SHP77 (cell line): ENCODE data around the gene SLC6A13.
"Not testable (repeated sequence)": the region's sequence is repeated elsewhere in the genome, so short reads cannot be mapped to it uniquely, and the experiment has no call there.

ENCODE experiments used
- DNase-seq, 2 experiments: peaks; one replicate each; lab custom pipeline; 2025; lab: John Stamatoyannopoulos, UW

Gene SLC6A13

DNA sequence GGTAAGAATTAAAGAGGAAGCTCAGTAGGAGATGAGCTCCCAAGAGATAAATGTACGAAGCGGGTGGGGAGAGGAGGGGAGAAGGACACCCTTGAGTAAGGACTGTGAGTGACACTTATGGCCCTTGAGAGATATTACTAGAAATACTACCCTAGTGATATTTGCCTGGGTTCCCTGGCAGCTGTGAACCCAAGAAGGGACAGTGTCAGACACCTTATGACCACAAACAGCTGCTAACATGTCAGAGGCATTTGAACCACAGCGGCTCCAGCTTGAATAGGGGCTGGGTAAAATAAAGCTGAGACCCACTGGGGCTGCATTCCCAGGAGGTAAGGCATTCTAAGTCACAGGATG, 29.0 kb downstream of the SLC6A13 start:
- no peak for DNase-seq

DNA sequence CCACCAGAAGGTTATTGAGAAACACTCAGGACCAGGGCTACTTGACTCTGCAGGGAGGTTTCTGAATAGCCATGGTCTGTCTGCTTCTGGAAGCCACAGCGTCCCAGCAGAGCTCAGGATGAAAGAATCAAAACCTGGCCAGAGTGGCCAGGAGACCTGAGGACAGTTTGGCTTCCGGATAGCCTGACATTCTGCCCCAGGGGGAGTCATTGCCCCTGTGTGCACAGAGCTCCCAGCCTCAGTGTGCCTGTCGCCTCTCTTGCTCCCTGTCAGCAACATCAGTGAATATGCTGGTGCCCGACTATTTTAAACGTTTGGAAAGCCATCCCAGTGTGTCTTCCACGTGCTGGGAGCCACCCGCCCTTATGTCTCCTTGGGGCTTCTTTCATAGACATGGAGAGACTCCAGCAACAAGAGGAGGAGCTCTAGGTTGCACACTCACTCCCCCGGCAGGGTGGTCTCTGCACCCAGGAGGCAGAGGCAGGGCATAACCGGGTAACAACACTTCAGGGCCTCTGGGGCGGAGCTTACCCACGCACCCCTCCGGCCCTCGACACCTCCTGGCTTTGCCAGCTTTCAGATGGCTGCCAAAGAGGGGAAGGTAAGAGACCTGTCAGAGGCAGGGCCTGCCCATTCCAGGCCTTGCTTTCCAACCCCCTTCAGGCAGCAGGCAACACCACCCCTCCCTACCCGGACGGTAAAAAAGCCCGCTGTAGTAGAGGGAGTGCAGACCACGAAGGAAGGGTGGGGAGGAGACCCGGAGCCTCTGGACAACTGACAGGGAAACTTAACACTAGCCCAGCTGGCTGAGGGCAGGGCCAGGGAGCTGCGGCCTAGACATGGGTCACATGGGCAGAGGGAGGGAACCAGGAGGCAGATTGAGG, 29.7 kb downstream of the SLC6A13 start:
- DNase-seq, result no peak

DNA sequence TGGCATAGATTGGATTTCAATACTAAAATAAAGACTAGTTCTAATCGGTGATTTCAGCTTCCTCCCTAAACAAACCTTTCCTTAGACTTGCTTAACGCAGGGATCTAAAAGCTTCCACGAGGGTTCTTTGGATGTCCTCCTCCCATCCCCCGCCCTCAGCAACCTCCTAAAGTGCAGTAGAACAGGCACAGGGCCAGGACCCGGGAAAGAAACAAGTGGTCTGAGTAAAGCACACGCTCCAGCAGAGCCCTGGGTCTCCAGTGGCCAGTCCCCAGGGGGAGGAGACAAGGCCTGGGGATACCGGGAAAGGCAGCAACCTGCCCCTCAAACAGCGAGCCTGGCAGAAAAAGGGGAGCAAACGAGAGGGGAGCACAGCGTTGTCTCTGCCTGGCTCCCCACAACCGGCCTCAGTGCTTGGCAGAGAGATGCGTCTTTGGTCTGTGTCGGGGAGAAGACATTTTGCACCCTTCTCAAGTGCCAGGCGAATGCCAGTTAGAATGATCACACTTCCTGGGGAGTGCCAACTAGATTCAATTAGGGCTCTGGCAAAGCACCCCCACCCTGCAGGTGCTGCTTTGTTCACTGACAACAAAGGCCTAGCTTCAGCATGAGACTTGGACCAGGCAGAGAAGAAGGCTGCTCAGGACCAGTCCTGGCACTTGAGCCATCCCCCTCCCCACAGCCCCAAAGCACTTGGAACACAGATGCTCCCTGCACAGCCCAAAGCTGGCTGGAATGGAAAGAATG, 31.5 kb downstream of the SLC6A13 start:
- no peak for DNase-seq

DNA sequence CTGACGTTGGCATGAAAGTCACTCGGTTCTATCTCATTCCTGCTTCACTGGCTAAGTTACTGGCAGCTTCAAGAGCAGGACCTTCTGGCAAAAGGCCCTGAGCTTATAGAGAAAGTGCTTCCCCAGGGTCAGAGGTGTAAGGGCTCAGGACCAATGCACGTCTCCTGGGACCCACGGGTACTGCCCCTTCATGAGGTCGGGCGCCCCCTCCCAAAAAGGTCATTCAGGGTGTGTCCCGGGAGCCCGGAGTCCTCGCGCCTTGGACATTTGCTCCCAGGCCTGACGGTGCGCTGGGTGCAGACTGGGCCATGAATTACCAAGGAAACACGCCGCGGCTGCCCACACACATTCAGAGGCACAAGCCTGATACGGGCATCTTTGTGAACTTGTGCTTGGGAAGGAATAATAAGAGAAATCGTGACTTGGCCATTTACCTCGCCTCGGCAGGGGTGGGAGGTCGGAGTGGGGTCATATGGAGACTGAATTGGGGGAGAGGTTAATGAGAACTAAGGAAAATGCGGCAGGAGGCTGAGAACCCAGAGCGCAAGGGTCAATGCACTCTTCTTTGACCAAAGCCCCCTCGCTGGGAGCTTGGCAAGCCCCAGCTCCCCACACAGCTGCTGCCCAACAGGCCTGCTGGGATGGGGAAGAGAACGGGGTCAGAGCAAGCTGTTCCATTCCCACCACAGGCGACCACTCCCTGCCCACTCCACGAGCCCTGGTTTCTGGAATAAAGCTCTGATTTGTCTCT, 33.0 kb downstream of the SLC6A13 start:
- DNase-seq, result no peak

DNA sequence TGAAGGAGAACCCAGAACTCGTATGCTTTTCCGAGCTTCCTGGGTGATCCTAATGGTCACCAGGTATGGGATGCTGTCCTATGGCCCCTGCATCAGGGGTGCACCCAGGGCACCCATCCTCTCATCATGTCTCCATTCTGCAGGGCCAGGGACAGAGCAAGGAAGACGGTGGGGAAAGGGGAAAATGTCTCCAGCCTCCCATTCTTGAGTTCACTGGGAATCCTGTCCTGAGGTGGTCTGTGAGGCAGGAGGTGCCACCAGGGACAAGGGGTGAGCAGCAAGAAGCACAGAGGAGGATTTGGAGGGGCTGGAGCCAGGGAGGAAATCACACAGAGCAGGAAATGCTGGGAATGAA, 33.8 kb downstream of the SLC6A13 start:
- no peak for DNase-seq

DNA sequence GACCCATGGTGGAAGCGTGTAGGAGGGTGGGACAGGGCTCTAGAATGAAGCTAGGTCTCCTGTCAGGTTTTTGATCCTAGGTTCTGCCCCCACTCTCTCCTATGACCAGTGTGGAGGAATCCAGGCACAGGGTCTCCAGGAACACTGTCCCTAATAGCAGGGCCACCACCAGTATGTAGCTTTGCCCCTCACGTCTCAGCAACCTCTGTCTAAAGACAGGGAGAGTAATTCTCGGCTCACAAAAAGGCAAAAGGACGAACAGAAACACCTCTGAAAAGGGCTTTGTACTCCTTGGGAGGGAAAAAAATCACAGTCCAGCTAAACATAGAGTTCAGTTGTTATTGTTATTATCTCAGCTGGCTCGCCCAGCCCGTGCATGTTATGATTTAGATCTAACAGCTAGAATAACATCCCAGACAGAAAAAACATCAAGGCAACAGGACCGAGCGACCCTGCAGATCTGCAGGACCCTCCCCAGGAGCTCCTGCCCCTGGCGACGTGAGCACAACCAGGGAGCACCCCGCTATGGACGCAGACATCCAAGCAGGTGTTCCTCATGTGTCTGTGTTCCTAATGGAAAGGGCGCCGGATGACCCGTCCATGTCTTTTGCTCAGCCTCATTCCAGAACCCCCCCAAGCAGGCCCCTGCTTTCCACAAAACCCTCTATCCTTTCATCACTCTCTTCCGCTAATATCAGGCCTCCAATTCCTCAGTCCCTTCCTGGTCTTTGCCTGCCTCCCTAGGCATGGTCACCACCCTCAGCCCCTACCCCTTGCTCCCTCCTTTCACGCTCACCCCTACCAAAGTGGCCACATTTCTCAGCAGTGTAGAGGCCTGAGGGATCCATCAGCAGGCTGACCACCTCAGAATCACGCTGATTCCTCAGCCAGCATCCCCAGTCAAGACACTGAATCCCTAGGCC, 34.5 kb downstream of the SLC6A13 start:
- DNase-seq, result no peak

DNA sequence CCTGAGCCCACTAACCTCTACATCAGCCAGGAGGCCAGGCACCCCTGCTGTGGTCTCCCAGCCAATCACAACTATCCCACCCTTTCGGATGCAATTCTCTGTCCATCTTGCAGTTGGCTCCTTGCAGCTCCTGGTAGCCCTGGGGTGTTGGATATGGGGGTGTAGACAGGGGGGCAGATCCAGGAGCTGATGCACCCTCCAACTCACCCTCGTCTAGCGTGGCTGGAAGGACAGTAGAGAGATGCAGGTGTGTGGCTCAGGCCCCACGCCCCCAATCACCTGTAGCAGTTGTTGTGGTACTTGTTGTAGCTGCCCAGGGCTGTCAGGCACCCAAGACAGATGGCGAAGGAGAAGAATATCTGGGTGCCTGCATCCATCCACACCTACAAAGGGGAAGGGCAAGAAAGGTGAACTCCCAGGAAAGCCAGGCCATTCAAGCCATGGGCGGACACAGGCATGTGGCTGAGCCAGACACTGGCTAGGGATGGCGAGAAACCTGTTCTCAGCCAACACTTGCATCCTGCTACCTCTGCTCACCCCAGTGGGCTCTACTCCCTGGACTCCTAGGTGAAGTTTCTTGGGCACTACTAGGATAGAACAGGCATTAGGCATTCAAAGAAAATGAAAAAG, 35.2 kb downstream of the SLC6A13 start:
- no peak for DNase-seq

DNA sequence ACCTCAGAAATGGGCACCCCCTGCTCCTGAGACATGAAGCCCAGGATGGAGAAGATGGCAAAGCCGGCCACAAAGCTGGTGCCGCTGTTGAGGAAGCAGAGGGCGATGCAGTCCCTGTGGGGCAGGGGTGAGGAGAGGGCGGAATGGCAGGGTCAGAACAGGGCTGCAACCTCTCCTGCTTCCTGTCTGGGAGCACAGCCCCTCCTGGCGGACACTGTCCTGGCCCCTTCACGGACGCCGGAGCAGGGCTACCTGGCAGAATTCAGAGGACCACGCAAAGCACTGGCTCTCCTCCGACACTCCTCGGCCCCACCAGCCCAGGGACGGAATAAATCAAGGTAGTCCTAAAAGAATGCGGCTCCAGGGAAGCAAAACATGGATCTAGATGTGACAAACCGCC, 36.2 kb downstream of the SLC6A13 start:
- no peak for DNase-seq

DNA sequence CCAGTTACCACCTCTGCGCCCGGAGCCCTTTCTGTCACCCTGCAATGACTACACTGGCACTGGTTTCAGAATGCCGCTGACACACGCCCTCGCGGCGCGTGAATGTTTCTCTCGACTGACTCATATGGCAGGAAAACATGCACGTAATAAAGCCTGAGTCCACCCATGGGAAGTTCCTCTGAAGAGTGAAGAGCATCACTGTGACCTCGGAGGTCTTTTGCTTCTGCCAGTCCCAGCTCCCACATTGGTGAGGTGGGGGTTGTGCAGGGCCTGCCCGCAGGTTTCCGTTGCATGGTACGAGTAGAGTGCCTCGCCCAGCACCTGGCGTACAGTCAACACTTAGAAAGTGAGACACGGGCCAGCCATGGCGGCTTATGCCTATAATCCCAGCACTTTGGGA, 37.6 kb downstream of the SLC6A13 start:
- DNase-seq, result no peak

DNA sequence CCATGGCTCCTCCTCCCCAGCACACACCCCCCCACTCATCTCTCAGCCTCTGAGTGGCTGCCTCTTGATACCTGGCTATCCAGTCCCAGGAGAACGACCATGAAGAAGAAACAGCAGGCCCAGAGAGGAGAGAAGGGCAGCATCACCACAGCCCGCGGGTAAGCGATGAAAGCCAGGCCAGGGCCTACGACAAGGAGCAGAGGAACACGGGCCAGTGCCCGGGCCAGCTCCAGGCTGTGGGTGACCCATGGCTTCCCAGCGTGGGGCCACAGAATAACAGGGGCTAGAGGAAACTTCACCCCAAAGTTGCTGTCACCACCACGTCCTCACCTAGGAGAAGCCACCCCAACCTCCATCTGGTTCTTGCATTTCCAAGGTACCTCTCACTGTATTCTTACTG, 38.3 kb downstream of the SLC6A13 start:
- DNase-seq, result no peak

DNA sequence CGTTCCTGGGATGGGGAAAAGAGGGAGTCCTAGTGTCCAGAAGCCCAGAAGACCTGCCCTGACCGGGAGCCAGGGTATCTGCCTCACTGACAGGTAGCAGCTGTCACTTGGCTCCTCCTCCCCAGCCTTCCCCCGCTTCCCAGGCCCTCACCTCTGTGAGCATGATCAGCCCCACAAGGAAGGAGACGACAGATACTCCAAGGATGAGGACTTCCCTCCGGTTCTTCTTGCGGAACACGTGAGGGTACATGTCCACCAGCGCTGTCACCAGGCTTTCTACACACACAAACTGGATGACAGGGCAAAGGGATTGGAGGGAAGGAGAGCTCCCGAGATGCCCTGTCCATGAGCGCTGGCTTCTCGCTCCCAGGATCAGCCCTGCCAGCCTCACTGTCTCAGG, 38.8 kb downstream of the SLC6A13 start:
- no peak for DNase-seq

DNA sequence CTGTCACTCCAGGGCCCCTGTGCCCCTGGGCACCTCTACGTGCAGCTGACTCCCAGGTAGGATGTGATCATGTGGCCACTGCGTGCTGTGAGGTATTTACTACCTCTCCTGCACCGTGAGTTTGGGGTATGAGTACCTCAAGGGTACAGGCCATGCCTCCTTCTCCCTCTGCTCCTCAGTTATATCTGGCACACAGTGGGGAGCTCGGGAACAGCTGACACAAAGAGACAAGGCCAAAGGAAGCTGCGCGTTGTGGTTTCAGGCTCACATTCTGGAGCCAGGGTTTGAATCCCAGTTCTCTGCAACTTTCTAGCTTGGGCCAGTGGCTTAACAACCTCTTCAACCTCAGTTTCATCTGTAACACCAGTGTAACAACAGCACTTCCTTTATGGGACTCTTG, 40.9 kb downstream of the SLC6A13 start:
- DNase-seq, result no peak

DNA sequence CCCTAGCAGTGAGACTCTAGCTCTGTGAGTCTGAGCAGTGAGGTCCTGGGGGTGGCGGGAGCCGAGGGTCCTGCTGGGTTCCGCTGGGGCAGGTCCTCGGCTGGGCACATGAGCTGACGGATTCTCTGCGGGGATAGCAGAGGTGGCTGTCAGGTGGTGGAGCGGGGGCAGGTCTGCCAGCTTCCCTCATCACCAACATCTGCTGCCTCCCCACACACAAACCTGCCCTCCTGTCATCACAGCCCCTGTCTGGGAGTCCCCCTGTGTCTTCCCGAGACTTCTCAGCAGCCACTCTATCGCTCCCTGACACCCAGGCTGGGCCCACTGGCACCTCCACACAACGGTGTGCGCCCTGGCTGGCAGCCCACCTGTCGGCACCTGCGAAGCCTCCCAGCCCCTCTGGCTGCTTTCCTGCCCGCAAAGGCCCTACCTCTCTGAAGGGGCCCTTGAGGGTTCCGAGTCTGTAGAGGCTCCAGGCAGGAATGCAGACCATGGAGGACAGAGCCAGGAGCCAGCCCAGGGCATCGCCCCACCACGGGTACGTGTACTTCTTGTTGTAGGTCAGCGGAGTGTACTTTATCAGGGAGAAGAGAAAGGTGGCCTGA, 41.6 kb downstream of the SLC6A13 start:
- no peak for DNase-seq

DNA sequence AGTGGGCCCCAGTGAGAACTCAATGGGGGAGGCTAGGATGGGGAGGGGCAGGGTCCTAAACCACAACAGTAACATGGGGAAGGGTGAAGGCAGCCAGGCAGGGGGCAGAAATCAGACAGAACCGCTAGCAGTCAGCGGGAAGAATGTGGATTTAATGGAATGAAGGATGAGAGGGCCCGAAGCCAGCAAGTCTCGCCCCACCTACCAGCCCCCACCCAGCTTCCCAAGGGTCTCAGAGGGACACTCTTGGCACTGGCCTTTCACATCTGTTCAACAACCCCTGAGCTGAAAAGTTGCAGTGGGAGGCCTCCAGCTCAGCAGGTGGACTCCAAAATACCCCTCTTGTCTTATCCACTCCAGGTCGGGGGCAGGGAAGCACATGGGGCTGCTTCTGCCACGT, 42.1 kb downstream of the SLC6A13 start:
- no peak for DNase-seq

DNA sequence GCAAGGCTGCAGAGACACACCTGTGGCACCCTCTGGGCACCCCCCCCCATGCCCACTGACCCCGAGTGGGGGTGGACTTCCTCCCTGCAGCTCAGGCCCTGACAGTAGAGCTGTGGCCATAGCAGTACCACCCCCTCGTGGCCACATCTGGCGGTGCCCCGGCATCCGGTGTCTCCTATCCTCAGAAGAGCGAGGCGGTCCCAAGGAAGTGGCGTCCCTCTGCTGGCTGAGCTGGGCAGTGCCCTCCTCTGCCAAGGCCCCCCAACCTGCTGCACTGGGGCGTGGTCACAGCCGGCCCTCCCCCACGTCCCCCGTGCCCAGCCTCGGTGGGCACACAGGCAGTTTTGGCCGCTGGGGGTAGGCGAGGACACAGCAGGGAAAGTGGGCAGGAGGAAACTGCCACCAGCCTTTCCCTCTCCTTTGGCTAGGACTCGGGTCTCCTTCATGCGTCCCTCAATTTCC, 42.7 kb downstream of the SLC6A13 start:
- DNase-seq, result peak; percentile 31 to 41

DNA sequence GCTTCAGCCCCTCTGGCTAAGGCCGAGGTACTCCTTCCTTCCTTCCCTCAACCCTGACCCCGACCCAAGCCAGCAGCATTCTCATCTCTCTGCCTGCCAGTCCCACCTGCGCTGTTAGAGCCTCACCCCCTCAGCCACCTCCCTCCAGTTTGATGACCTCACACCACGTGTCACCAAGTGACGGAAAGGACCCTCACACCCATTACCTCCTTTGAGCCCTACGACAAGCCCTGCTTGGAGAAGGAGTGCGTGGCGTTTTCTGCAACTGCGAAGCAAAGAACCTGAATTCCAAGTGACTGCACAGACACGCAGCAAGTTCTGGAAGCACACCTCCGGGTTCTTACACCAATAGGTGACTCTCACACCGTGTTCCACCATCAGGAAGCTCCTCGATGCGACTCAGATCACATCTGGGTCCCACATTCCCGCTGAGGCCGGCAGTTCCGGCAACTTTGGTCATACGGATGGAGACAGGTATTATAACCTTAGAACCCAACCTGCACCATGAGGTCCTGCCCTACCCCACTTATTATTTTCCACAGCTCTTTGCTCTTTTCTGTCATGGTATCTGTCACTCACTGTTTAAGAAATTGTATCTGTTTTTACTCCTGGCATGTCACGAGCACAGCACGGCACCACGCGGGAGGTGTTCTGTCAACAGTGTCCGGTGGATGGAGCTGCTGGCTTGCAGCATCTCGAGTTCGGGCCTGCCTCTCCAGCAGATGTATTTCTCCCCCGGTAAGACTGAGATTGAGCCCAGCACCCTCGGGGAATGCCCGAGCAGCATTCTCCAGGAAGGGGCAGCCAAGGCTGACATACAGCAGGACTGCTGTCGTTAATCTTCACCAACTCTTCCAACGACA, 43.7 kb downstream of the SLC6A13 start:
- DNase-seq, result no peak

DNA sequence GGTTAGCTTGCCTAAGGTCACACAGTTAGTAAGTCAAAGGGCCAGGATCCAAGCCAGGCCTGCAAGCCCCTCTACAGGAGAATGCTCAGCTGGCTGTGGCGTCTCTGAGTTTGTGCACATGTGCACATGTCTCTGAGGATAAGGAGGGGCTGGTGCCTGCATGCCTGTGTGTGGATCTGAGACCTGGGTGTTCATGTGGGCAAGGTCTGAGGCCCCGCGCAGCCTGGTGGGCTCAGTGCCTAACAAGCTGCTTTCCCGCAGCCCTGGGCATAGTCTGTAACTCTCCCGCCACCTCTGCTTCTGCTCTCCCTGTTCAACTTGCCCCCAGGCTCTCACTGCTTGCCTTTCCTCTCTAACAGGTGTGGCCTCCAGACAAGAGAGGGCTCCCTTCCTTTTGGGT, 44.4 kb downstream of the SLC6A13 start:
- no peak for DNase-seq

DNA sequence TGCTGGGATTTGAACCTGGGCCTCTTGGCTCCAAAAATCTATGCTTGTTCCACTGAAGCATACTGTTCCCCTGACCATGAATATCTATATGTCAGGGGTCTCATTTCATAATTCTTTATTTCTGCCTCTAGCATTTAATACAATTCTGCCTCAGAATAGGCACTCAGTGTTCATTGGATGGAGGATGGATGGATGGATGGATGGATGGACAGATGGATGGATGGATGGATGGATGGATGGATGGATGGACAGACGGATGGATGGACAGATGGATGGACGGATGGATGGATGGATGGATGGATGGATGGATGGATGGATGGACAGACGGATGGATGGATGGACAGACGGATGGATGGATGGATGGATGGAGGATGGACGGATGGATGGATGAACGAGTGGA, 45.6 kb downstream of the SLC6A13 start:
- not testable (repeated sequence) for DNase-seq

DNA sequence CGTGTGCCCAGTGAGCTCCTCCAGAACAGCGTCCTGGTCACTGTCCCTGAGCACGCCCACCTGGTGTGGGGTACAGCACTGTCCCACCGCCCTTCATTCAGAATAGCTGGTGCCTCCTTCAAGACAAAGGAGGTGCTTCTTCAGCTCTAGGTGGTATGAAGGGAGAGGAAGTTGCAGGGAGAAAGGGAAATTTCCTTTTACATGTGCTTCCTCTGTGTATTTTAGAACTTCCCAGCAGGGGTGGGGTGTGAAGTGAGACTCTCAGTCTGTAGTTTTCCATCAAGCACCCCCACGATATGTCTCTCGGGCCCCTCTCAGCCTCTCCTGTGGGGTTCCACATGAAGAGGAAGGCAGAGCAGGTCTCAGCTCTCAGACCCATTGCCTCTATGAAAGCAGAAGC, 47.5 kb downstream of the SLC6A13 start:
- no peak for DNase-seq
